Esophagus muscularis mucosa (tissue), 3 donors: ENCODE measurements around the gene GPR132.

Experiments
- POLR2AphosphoS5 ChIP-seq, 2 donors: sonication (generic); formaldehyde crosslinking; IDR thresholded peaks; one replicate each; pipeline ENCODE4 v1.6.1; 2017; ENCODE audit warnings: antibody characterized with exemption in 2 of 2
- TF ChIP-seq, protein P1 (sequence below), 3 experiments: fragments of 200-600 bp in 2 of 3; fragments of 450-650 bp in 1 of 3; sonication (generic) in 2 of 3; IDR thresholded peaks; one replicate each; pipeline ENCODE4 v1.5.1; 2017 to 2019; ENCODE audit warnings: antibody characterized with exemption in 3 of 3, mild to moderate bottlenecking in 2 of 3, moderate library complexity in 1 of 3

DNA sequence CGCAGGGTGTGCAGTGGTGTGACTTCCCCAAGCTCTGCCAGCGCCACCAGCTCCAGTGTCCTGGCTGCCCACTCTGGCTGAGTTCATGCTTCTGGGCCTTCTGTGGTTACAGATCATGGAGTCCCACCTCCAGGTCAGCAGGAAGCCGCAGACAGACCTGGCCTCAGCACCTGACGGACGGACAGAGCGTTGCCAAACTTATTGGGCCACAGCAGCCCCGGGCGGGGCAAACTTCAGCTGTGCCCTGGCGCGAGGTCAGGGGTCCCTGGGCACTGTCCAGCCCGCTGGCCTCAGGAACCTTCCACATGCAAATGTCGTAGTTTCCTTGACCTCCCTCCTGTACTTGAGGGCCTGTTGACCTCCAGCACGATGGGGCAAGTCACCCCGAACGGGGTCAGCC, 11.2 kb downstream of the GPR132 start:
- TF ChIP-seq, protein P1, sequence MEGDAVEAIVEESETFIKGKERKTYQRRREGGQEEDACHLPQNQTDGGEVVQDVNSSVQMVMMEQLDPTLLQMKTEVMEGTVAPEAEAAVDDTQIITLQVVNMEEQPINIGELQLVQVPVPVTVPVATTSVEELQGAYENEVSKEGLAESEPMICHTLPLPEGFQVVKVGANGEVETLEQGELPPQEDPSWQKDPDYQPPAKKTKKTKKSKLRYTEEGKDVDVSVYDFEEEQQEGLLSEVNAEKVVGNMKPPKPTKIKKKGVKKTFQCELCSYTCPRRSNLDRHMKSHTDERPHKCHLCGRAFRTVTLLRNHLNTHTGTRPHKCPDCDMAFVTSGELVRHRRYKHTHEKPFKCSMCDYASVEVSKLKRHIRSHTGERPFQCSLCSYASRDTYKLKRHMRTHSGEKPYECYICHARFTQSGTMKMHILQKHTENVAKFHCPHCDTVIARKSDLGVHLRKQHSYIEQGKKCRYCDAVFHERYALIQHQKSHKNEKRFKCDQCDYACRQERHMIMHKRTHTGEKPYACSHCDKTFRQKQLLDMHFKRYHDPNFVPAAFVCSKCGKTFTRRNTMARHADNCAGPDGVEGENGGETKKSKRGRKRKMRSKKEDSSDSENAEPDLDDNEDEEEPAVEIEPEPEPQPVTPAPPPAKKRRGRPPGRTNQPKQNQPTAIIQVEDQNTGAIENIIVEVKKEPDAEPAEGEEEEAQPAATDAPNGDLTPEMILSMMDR (IDR thresholded peaks at IDR 0.05), result no peak
- TF ChIP-seq POLR2AphosphoS5 (IDR thresholded peaks at IDR 0.05), result no peak
